ENCODE data around the gene F2RL3.

F2RL3 gene

DNA sequence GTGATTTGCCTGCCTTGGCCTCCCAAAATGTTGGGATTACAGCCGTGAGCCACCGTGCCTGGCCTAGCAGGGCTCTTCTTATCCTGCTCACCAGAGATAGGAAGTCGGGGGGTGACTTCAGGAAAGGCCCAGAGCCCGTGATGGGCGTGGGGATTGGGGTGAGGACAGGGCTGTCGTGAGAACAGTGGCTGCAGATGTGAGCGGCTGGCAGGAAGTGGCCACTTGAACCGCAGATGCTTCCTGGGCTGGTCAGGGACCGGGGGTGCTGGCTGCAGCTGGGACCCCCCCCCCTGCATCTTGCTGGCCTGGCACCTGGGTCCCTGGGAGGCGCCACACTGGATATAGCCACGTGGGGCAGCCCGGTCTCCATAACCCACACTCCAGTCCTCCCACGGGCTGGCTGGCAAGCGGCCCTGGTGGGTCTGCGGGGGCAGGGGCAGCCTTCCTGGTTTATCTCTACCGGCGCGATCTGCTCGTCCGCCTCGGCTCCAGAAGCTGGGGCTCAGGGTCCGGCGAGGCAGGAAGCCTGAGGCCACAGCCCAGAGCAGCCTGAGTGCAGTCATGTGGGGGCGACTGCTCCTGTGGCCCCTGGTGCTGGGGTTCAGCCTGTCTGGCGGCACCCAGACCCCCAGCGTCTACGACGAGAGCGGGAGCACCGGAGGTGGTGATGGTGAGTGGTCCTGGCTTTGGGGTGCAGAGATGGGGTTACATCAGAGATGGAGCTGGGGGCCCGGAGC lies at the start of gene F2RL3:
Gene F2RL3 (plus strand): TSS at position 371 of the 737 bp plus-strand sequence. CDS start 191 bp downstream, at position 562.
- no peak for DNase-seq (ENCODE audit: low read depth in 2 of 2)

DNA sequence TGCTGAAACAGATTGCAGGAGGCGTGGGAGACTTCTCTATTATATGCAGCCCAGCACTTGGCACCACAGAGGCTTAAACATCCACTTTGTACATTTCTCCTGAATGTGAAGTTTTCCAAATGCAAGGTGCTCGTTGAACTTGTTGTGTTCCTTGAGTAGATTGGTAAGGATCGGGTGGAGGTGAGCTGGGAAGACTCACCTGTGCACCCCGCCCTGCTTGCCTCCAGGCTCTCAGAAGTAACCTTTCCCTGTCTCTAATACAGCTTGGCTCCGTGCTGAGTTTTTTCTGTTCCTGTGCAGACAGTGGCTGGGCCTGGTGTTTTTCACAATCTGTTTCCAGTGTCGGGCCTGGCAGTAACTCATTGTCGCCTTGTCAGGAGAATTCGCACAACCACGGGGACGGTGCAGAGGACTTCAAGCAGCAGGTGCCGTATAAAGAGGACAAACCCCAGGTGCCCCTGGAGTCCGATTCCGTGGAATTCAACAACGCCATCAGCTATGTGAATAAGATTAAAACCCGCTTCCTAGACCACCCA lies 47.3 kb upstream of the F2RL3 start:
- DNase-seq (ENCODE audit: low read depth in 2 of 2), result no peak

DNA sequence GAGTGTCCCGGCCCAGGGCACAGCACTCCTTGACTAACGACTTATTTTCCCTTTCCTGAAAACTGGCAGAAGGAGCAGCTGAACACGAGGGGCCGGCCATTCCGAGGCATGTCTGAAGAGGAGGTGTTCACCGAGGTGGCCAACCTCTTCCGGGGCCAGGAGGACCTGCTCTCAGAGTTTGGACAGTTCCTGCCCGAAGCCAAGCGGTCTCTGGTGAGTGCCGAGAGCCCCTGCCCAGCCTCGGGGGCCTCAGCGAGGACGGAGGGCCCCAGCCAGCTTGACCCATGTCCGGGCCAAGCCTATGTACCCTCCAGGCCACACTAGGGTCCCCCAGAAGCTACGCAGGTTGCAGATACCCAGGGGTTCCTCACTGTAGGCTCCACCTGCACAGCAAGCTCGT lies 41.9 kb upstream of the F2RL3 start:
- DNase-seq (ENCODE audit: low read depth in 2 of 2), result no peak

DNA sequence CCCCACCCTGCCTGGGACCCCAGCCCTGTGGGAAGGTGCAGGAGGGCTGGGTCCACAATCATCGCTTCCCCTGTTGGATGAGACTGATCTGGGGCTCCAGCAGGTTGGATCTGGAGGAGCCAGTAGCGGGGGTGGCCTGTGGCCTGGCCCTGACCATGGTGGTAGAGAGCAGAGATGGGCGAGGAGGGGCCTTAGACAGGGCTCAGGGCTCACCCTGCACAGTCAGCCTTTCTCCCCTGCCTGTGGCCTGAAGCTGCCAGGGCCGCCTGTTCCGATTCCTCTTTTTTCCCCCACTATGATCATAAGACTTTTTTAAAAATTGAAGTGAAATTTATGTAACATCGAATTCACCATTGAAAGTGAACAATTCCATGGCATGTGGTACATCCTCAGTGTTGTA lies 41.4 kb upstream of the F2RL3 start:
- no peak for DNase-seq (ENCODE audit: low read depth in 2 of 2)

DNA sequence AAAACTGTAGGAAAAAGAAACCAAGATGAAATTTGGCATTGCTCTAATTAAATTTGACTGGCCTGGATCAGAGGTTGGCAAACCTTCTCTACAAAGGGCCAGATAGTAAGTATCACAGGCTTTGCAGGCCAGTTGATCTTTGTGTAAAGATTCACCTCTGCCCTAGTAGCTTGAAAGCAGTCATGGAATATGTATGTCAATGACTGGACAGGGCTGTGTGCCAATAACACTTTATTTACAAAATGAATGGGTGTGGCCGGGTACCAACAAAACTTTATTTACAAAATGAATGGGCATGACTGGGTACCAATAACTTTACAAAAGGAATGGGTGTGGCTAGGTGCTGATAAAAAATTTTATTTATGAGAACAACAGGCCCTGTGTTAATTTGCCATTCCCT lies 39.6 kb upstream of the F2RL3 start:
- DNase-seq (ENCODE audit: low read depth in 2 of 2), result no peak

DNA sequence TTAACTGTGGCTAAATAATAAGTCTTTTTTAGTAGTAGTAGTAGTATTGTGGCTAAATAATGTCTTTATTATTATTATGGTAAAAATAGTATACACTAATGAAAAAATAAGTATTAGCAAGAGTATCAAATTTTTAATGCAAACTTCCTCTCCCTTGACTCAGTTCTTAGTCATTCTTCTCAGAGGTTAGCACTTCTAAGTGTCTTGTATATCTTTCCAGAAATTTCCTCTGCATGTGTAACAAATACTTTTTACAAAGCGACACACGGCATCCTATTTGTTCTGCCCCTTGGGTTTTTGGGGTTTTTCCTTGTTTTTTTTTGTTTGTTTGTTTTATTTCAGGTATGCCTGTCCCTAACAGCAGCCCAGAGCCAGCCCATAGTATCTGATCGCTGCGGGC lies 38.7 kb upstream of the F2RL3 start:
- no peak for DNase-seq (ENCODE audit: low read depth in 2 of 2)

DNA sequence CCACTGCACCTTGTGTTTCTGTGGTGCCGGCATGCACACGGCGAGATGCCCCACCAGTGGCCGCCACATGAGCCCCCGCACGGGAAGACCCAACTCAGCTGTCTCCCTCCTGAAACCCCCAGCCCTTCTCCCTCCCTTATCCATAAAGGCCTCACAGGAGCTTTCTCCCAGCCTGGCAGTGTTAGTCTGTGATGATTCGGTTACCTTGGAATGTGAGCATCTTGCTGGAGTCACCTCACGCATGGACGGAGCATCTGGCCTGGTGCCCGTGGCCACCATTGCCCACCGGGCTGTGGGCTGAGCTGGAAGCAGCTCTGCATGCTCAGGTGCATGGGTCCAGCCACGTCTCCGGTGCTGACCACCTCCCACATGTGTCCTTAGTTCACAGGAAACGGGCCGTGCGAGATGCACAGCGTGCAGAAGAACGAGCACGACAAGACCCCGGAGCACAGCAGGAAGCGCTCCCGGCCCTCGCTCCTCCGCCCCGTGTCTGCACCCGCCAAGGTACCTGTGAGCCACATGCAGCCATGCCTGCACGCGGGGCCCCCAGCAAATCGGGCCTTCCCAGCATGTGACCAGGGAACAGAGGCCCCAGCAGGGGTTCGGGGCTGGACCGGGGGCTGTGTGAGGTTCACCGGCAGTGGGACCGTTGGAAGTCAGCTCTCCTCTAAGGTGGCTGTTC lies 37.6 kb upstream of the F2RL3 start:
- DNase-seq (ENCODE audit: low read depth in 2 of 2), result no peak

DNA sequence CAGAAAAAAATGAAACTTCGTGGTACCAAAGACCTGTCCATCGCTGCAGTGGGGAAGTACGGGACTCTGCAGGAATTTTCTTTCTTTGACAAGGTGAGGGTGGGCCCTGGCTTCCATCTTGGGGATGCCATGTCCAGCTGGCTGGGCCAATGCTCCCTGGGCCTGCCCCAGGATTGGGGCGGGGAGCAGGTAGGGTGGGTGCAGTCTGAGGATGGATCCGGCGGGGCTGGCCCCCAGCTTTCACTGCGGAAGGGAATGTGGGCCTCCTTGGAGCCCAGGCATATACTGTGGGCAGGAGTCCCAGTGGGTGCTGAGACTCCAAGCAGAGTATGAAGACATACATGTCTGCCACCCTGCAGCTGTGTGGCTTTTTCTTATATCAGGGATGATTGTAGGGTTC lies 35.7 kb upstream of the F2RL3 start:
- no peak for DNase-seq (ENCODE audit: low read depth in 2 of 2)

DNA sequence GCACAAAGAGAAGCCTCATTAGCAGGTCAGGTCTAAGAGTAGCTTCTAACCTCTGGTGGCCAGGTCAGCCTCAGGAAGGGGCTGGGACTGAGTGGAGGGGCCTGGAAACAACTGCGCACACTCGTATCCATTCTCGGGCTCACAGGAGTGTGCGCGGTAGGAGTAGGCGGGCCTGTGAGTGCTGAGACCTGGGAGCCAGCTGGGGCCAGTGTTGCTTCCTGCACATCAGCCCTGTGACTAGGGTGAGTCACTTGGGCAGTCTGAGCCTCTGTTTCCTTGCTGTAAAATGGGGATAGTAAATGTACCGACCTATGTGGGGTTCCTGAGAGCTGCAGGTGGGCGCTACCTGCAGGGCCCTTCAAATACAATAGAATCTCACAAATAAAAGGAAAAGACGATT lies 32.7 kb upstream of the F2RL3 start:
- DNase-seq (ENCODE audit: low read depth in 2 of 2), result no peak

DNA sequence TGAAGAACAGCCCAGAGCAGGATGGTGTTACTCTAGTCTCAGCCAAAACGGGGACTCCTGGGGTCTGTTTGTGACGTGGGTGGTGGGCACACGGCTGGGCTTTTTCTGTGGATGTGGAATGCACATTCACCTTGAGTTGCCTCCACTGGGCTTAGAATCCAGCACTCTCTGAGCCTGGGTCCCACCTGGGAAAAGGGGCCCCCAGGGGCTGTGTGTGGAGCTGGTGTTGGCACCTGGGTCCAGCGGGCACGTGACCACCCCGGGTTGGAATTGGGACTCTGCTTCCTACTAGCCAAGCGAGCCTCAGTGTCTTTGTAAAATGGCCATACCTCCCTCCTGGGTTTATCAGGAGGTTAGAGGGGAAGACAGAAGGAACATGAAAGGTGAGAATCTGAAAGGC lies 29.2 kb upstream of the F2RL3 start:
- DNase-seq (ENCODE audit: low read depth in 2 of 2), result no peak

DNA sequence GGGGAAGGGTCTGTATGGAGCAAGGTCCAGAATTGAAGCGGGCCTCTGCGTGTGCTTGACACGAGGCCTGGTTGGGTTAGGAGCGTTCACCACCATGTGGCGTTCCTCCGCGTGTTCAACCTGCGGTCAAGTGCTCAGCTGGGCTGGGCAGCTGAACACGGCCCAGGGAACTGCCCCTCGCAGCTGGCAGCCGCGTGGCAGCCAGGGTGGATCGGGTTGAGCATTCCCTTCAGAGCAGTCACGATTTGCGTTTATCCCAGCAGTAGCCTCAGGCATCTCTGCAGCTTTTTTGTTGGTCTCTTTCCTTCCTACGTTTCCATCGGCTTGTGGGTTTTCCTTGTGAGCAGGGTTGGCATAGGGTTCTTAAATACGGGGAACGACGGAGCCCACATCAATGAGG lies 28.7 kb upstream of the F2RL3 start:
- DNase-seq (ENCODE audit: low read depth in 2 of 2), result no peak

DNA sequence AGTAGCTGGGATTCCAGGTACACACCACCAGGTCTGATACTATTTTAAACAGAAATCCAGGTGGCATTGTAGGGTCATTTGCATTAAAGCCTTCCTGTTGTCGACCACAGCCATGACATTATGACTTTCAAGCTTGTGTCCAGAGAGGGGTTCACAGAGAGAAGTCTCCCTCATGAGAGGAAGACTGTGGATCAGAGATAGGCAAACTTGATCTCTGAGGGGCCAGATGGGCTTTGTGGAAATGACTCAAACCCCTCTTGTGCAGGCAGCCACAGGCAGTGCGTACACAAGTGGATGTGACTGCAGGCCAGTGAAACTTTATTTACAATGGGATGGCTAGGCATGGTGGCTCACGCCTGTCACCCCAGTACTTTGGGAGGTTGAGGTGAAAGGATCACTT lies 27.8 kb upstream of the F2RL3 start:
- no peak for DNase-seq (ENCODE audit: low read depth in 2 of 2)

DNA sequence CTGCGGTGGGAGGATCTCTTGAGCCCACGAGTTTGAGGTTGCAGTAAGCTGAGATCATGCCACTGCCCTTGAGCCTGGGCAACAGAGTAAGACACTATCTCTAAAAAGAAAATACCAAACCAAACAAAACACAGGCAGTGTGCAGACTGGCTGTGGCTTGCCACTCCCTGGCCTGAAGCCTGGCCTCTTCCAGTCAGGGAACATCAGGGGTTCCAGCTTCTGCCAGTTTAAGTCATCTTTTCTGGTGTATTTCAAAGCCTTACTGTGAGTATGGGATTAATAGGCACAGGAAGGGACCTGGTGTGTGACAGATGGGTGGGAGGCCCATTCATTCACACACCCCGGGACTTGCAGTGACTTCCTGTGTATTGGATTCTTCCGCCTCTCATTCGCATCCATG lies 27.0 kb upstream of the F2RL3 start:
- no peak for DNase-seq (ENCODE audit: low read depth in 2 of 2)

DNA sequence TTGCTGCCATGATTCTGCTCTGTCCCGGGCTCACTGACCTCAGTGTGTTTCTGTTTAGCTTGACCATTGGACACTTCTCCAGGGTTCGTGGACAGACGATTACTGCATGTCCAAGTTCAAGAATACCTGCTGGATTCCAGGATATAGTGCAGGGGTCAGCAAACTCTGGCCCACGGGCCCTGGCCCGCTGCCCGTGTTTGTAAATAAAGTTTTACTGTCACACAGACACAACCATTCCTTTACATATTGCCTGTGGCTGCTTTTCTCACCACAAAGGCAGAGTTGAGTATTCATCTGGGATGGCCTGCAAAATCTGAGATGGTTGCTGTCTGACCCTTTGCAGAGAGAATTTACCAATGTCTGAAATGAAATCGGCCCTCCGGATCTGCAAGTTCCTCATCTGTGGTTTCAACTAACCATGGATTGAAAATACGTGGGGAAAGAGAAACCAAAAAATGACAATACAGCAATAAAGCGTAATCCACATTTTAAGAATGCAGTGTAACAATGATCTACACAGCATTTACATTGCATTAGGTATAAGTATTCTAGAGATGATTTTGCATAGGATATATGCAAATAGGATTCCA lies 25.9 kb upstream of the F2RL3 start:
- DNase-seq (ENCODE audit: low read depth in 2 of 2), result no peak

DNA sequence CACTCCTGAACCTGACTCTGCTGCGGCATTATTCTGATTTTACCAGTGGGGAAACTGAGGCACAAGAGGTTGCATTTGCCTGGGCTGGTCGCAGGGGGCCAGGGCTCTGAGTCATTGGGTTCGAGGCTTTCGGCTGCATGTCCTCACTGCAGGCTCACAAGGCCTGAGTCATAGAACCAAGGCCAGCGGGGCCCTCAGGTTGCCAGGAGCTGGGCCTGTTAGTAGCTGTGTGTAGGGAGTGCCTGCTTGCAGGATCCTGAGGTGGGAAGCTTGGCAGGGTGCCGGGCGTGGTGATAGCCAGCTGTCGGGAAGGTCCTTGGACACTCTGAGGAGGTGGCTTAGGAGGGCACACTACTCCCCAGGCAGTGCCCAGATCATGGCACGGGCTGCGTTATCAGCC lies 21.6 kb upstream of the F2RL3 start:
- DNase-seq (ENCODE audit: low read depth in 2 of 2), result no peak

DNA sequence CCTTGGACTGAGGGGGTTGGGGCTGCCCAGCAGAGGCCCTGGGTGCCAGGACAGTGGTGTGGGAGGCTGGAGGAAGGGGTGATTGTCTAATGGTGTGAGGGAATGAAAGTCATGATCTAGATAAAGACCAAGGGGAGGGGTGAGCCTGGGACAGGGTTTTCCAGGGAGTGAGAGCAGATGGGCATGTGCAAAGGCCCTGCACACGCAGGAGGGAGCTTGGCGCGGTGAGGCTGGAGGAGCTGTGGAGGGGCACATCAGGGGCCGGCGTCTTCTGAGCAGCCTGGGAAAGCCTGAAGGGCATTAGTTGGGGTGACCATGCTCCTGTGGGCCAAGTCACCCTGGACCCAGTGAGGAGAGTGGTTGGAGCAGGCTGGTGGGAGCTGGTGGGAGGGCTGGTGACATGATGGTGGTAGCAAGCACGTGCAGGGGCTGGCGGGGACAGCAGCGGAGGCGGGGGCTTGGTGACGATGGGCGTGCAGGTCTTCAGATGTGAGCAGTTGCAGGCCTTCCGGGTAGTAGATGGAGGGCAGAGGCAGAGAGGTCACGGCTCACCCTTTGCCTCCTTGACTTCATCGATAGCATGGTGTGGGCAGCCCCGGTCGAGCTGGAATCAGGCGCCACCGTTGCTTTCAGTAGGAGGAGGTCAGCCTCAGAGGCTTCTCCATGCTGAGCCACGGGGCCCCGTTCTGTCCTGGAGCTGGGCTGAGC lies 20.2 kb upstream of the F2RL3 start:
- DNase-seq (ENCODE audit: low read depth in 2 of 2), result no peak

DNA sequence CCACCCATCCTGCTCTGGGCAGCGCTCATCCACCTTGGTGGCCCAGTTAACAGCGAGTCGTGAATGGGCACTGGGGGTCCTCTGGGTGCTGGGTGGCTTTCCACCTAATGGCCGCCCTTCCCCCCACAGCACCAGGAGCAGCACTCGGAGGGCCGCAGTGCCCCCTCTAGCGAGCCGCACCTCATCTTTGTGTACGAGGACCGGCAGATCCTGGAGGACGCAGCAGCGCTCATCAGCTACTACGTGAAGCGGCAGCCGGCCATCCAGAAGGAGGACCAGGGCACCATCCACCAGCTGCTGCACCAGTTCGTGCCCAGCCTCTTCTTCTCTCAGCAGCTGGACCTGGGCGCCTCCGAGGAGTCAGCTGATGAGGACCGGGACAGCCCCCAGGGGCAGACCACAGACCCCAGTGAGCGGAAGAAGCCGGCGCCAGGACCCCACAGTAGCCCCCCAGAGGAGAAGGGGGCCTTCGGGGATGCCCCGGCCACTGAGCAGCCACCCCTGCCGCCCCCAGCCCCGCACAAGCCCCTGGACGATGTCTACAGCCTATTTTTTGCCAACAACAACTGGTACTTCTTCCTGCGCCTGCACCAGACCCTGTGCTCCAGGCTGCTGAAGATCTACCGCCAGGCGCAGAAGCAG lies 19.3 kb upstream of the F2RL3 start:
- DNase-seq (ENCODE audit: low read depth in 2 of 2), result no peak

DNA sequence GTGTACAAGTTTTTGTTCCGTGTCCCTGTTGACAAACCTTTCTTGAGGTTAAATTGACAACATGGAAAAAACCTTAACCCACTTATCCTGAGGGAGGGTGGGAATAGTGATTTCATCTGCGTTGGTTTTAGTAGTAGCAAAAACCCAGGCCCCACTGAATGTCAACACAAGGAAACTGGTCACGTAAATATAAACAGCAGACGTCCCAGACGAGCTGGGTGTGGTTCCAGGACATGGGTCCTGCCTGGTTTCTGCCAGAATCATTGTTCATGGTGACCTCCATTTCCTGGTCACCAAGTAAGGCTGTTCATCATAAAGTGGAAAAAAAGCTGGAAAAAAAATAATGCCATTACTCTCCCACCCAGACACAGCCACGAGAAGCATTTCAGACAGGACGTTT lies 16.9 kb upstream of the F2RL3 start:
- DNase-seq (ENCODE audit: low read depth in 2 of 2), result no peak

DNA sequence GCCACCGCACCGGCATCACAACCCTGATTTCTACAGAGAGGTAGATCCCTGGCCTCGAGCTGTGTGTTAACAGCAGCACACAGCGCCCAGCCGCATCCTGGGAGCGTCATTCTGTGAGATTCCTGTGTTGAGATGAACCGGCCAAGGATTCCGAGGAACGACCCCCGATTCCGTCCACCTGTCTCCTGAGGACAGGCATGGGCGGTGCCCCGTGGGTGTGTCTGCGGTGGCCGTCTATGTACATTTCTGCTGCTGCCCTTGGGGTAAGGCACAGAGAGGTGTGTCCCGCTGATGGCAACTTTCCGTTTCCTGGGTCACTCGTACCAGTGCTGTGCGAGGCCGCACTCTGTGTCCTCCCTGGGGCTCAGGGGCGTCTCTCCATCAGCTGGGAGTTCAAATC lies 16.1 kb upstream of the F2RL3 start:
- DNase-seq (ENCODE audit: low read depth in 2 of 2), result no peak

DNA sequence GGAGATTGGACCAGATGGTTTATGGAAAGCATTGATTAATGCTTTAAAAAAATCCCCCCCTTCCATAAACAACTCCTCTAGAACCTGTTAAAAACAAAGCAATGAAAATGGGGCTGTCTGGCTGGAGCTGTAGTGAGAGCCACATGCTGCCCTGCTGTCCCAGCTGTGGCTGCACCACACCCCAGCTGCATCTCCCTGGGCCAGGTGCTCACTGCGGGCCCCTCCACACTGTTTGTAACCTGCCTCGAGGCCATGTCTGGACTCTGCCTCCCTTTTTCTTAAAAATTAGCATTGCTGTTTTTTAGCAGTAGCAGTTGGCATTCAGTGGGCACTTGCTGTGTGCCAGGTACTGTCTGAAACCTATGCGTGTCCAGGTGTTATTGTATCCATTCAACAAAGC lies 15.2 kb upstream of the F2RL3 start:
- DNase-seq (ENCODE audit: low read depth in 2 of 2), result no peak

DNA sequence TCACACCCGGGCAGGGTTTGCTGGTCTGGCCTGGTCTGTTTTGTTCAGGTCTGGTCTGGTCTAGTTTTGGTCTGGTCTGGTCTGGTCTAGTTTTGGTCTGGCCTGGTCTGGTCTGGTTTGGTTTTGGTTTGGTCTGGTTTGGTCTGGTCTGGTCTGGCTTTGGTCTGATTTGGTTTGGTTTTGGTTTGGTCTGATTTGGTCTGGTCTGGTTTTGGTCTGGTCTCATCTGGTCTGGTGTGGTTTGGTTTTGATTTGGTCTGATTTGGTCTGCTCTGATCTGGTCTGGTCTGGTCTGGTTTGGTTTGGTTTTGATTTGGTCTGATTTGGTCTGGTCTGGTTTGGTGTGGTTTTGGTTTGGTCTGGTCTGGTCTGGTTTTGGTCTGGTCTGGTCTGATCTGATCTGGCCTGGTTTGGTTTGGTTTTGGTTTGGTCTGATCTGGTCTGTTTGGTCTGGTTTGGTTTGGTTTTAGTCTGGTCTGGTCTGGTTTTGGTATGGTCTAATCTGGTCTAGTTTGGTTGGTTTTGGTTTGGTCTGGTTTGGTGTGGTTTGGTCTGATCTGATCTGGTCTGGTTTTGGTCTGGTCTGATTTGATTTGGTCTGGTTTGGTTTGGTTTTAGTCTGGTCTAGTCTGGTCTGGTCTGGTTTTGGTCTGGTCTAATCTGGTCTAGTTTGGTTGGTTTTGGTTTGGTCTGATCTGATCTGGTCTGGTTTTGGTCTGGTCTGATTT lies 14.4 kb upstream of the F2RL3 start:
- DNase-seq (ENCODE audit: low read depth in 2 of 2), result no peak
